Measurements from ENCODE around the gene MARK2.

Gene MARK2

DNA sequence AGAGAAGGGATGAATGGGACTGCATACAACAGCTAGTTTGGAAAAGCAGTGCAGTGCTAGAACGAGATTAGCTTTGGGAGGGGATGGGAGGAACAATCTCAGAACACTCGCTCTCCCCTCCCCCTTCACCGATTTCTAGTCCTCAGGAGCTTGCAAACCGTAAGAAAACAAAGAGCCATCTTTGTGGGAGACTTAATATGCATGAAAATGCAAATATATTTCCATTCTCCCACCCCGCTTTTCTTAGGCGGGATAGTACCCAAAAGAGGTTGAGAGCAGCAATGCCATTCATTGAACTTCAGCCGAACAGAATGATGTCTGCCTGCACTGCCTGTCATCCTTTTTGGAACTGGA lies 24.6 kb upstream of the MARK2 start:
- ChIA-PET POLR2A (no interaction called here), CTCF (interaction anchor here (1.3 kb wide), 1 partner anchor 12 kb away, joined by 3 read pairs; no protein-coding TSS in a partner anchor)
- Histone ChIP-seq H3K4me3 (ENCODE audit: control insufficient read depth in 1 of 7, extremely low read depth in 1 of 7, insufficient read depth in 4 of 7, low read depth in 2 of 7, low read length in 6 of 7) (peak overlapping the region; percentile 69 to 86 (median 80)), H3K27me3 (replicated peaks in 2 of 5; ENCODE audit: control insufficient read depth in 4 of 5, insufficient read depth in 5 of 5, low read length in 4 of 5) (no peaks in the 10 kb centered on the region), H3K9me3 (ENCODE audit: control extremely low read depth in 1 of 5, control insufficient read depth in 4 of 5, insufficient read depth in 2 of 5, low read depth in 1 of 5, low read length in 4 of 5) (no peaks in the 10 kb centered on the region), H3K27ac (ENCODE audit: insufficient read depth in 1 of 2, low read depth in 1 of 2, low read length in 2 of 2, poor library complexity in 1 of 2, severe bottlenecking in 2 of 2) (peak overlapping the region in 1 of 2 experiments; percentile 43), H3K36me3 (ENCODE audit: control insufficient read depth in 4 of 4, insufficient read depth in 4 of 4, low read length in 3 of 4) (peaks cover 9 to 32% (median 20%) of the 10 kb centered on the region in 4 experiments), H3K4me1 (ENCODE audit: control extremely low read depth in 1 of 4, control insufficient read depth in 4 of 4, insufficient read depth in 4 of 4, low read length in 3 of 4) (peaks cover 4 to 20% (median 15%) of the 10 kb centered on the region in 4 experiments)
- DNase-seq = peak in 1 of 3 donors; percentile 22
- 75% methylated on average over 3 of the region's 7 CpGs for WGBS (ENCODE audit: insufficient coverage)

GRCh38 chr11:63816166-63816565 lies 22.7 kb upstream of the MARK2 start:
- no peak overlapping the region for H3K27ac ChIP-seq (ENCODE audit: insufficient read depth in 1 of 2, low read depth in 1 of 2, low read length in 2 of 2, poor library complexity in 1 of 2, severe bottlenecking in 2 of 2)
- no peak overlapping the region for H3K4me3 ChIP-seq (ENCODE audit: control insufficient read depth in 1 of 7, extremely low read depth in 1 of 7, insufficient read depth in 4 of 7, low read depth in 2 of 7, low read length in 6 of 7)
- CTCF ChIA-PET = interaction anchor here (0.8 kb wide), 1 partner anchor 9 kb away, joined by 4 read pairs; no protein-coding TSS in a partner anchor
- no peaks in the 10 kb centered on the region for H3K27me3 ChIP-seq (replicated peaks in 2 of 5; ENCODE audit: control insufficient read depth in 4 of 5, insufficient read depth in 5 of 5, low read length in 4 of 5)
- POLR2A ChIA-PET = no interaction called here
- WGBS (ENCODE audit: insufficient coverage) = 95% methylated on average over 4 of the region's 6 CpGs
- peaks cover 17 to 44% (median 31%) of the 10 kb centered on the region in 4 experiments for H3K36me3 ChIP-seq (ENCODE audit: control insufficient read depth in 4 of 4, insufficient read depth in 4 of 4, low read length in 3 of 4)
- H3K4me1 ChIP-seq (ENCODE audit: control extremely low read depth in 1 of 4, control insufficient read depth in 4 of 4, insufficient read depth in 4 of 4, low read length in 3 of 4) = peaks cover 4 to 20% (median 15%) of the 10 kb centered on the region in 4 experiments
- no peak for DNase-seq
- H3K9me3 ChIP-seq (ENCODE audit: control extremely low read depth in 1 of 5, control insufficient read depth in 4 of 5, insufficient read depth in 2 of 5, low read depth in 1 of 5, low read length in 4 of 5) = no peaks in the 10 kb centered on the region

DNA sequence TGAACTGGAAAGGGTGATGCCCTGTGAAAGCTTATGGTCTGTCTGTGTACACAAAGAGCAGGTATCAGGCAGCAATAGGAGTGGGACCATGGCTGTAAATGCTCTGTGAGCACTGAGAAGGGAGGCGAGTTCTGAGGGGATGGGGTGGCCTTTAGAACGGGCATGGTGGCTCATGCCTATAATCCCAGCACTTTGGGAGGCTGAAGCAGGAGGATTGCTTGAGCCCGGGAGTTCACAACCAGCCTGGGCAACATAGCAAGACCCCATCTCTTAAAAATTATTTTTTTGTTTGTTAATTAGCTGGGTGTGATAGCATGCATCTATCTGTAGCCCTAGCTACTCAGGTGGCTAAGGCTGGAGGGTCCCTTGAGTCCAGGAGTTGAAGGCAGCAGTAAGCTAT lies 22.2 kb upstream of the MARK2 start:
- Histone ChIP-seq H3K36me3 (ENCODE audit: control insufficient read depth in 4 of 4, insufficient read depth in 4 of 4, low read length in 3 of 4) (peaks cover 17 to 50% (median 37%) of the 10 kb centered on the region in 4 experiments), H3K27ac (ENCODE audit: insufficient read depth in 1 of 2, low read depth in 1 of 2, low read length in 2 of 2, poor library complexity in 1 of 2, severe bottlenecking in 2 of 2) (no peak overlapping the region), H3K4me3 (ENCODE audit: control insufficient read depth in 1 of 7, extremely low read depth in 1 of 7, insufficient read depth in 4 of 7, low read depth in 2 of 7, low read length in 6 of 7) (no peak overlapping the region), H3K9me3 (ENCODE audit: control extremely low read depth in 1 of 5, control insufficient read depth in 4 of 5, insufficient read depth in 2 of 5, low read depth in 1 of 5, low read length in 4 of 5) (no peaks in the 10 kb centered on the region), H3K27me3 (replicated peaks in 2 of 5; ENCODE audit: control insufficient read depth in 4 of 5, insufficient read depth in 5 of 5, low read length in 4 of 5) (no peaks in the 10 kb centered on the region), H3K4me1 (ENCODE audit: control extremely low read depth in 1 of 4, control insufficient read depth in 4 of 4, insufficient read depth in 4 of 4, low read length in 3 of 4) (peaks cover 4 to 20% (median 15%) of the 10 kb centered on the region in 4 experiments)
- POLR2A ChIA-PET = no interaction called here
- CTCF ChIA-PET = interaction anchor here (0.8 kb wide), 1 partner anchor 8 kb away, joined by 4 read pairs; no protein-coding TSS in a partner anchor
- no peak for DNase-seq
- WGBS (ENCODE audit: insufficient coverage) = no CpG with 5 or more reads among the region's 3 CpGs

DNA sequence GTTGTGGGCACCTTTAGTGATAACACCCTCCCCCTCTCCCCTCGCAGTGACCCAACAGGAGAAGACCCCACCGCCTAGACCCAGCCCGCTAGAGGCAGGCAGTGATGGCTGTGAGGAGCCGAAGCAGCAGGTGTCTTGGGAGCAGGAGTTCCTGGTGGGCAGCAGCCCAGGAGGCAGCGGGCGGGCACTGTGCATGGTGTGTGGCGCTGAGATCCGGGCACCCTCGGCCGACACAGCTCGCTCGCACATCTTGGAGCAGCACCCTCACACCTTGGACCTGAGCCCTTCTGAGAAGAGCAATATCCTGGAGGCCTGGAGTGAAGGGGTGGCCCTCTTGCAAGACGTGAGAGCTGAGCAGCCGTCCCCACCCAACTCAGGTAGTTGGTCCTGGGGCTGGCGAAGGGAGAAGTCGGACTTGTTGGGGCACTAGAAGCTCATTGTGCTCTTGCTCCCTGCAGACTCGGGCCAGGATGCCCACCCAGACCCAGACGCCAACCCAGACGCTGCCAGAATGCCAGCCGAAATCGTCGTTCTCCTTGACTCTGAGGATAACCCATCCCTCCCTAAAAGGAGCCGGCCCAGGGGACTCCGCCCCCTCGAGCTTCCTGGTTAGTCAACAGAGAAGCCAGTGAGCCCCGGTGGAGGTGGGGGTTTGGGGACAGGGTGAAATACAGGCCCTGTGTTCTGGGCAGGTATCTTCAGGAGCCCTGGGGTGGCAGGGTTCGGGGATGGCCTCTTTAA lies 21.0 kb upstream of the MARK2 start:
- Histone ChIP-seq H3K27ac (ENCODE audit: insufficient read depth in 1 of 2, low read depth in 1 of 2, low read length in 2 of 2, poor library complexity in 1 of 2, severe bottlenecking in 2 of 2) (no peak overlapping the region), H3K27me3 (replicated peaks in 2 of 5; ENCODE audit: control insufficient read depth in 4 of 5, insufficient read depth in 5 of 5, low read length in 4 of 5) (no peaks in the 10 kb centered on the region), H3K4me1 (ENCODE audit: control extremely low read depth in 1 of 4, control insufficient read depth in 4 of 4, insufficient read depth in 4 of 4, low read length in 3 of 4) (peaks cover 4 to 15% (median 10%) of the 10 kb centered on the region in 4 experiments), H3K4me3 (ENCODE audit: control insufficient read depth in 1 of 7, extremely low read depth in 1 of 7, insufficient read depth in 4 of 7, low read depth in 2 of 7, low read length in 6 of 7) (no peak overlapping the region), H3K36me3 (ENCODE audit: control insufficient read depth in 4 of 4, insufficient read depth in 4 of 4, low read length in 3 of 4) (peaks cover 17 to 62% (median 45%) of the 10 kb centered on the region in 4 experiments), H3K9me3 (ENCODE audit: control extremely low read depth in 1 of 5, control insufficient read depth in 4 of 5, insufficient read depth in 2 of 5, low read depth in 1 of 5, low read length in 4 of 5) (no peaks in the 10 kb centered on the region)
- 96% methylated on average over 19 of the region's 27 CpGs for WGBS (ENCODE audit: insufficient coverage)
- ChIA-PET POLR2A (no interaction called here), CTCF (interaction anchor here (0.6 to 1.2 kb wide), 3 partner anchors 49 to 128 kb away, joined by 3 read pairs; partner anchors contain the start of gene ZFTA)
- no peak for DNase-seq

DNA sequence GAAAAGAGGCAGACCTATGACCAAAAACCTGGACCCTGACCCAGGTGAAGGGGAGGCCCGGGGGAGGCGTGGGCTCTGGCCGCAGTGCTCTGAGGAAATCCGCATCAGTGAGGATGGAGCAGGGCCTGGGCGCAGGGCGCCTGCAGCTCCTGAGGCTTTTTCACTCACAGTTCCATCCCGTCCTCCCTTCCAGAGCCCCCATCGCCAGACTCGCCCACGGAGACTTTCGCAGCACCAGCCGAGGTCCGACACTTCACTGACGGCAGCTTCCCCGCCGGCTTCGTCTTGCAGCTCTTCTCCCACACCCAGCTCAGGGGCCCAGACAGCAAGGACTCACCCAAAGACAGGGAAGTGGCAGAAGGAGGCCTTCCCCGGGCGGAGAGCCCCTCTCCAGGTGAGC lies 20.3 kb upstream of the MARK2 start:
- Histone ChIP-seq H3K36me3 (ENCODE audit: control insufficient read depth in 4 of 4, insufficient read depth in 4 of 4, low read length in 3 of 4) (peaks cover 19 to 67% (median 50%) of the 10 kb centered on the region in 4 experiments), H3K27me3 (replicated peaks in 2 of 5; ENCODE audit: control insufficient read depth in 4 of 5, insufficient read depth in 5 of 5, low read length in 4 of 5) (no peaks in the 10 kb centered on the region), H3K9me3 (ENCODE audit: control extremely low read depth in 1 of 5, control insufficient read depth in 4 of 5, insufficient read depth in 2 of 5, low read depth in 1 of 5, low read length in 4 of 5) (no peaks in the 10 kb centered on the region), H3K4me1 (ENCODE audit: control extremely low read depth in 1 of 4, control insufficient read depth in 4 of 4, insufficient read depth in 4 of 4, low read length in 3 of 4) (peaks cover 4 to 14% (median 8%) of the 10 kb centered on the region in 4 experiments), H3K27ac (ENCODE audit: insufficient read depth in 1 of 2, low read depth in 1 of 2, low read length in 2 of 2, poor library complexity in 1 of 2, severe bottlenecking in 2 of 2) (no peak overlapping the region), H3K4me3 (ENCODE audit: control insufficient read depth in 1 of 7, extremely low read depth in 1 of 7, insufficient read depth in 4 of 7, low read depth in 2 of 7, low read length in 6 of 7) (no peak overlapping the region)
- CTCF ChIA-PET = interaction anchor here (1.2 kb wide), 1 partner anchor 50 kb away, joined by 3 read pairs; the partner anchor contains the start of gene ZFTA
- POLR2A ChIA-PET = no interaction called here
- WGBS (ENCODE audit: insufficient coverage) = over 99% methylated on average over 19 of the region's 19 CpGs
- no peak for DNase-seq

DNA sequence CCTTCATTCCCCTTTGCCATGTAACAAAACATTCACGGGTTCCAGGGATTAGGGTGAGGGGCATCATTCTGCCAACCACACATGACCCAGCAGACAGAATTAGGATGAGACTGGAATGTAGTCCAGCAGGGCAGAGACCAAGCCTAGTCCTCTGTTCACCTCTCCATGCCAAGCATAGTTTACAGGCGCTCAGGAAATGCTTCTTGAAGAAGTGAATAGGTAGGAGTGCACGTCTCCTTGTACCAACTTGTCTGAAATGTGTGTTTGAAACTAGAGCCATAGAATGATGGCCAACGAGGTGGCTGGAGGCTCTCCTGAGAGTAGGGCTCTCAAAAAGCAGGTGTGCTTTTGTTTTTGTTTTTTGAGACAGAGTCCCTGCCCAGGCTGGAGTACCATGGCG lies 17.5 kb upstream of the MARK2 start:
- POLR2A ChIA-PET = no interaction called here
- Histone ChIP-seq H3K4me1 (ENCODE audit: control extremely low read depth in 1 of 4, control insufficient read depth in 4 of 4, insufficient read depth in 4 of 4, low read length in 3 of 4) (no peaks in the 10 kb centered on the region), H3K27ac (ENCODE audit: insufficient read depth in 1 of 2, low read depth in 1 of 2, low read length in 2 of 2, poor library complexity in 1 of 2, severe bottlenecking in 2 of 2) (no peak overlapping the region), H3K27me3 (replicated peaks in 2 of 5; ENCODE audit: control insufficient read depth in 4 of 5, insufficient read depth in 5 of 5, low read length in 4 of 5) (no peaks in the 10 kb centered on the region), H3K4me3 (ENCODE audit: control insufficient read depth in 1 of 7, extremely low read depth in 1 of 7, insufficient read depth in 4 of 7, low read depth in 2 of 7, low read length in 6 of 7) (no peak overlapping the region), H3K36me3 (ENCODE audit: control insufficient read depth in 4 of 4, insufficient read depth in 4 of 4, low read length in 3 of 4) (peaks cover 15 to 85% (median 68%) of the 10 kb centered on the region in 4 experiments), H3K9me3 (ENCODE audit: control extremely low read depth in 1 of 5, control insufficient read depth in 4 of 5, insufficient read depth in 2 of 5, low read depth in 1 of 5, low read length in 4 of 5) (no peaks in the 10 kb centered on the region)
- 95% methylated on average over 4 of the region's 5 CpGs for WGBS (ENCODE audit: insufficient coverage)
- no peak for DNase-seq
- CTCF ChIA-PET = interaction anchor here (0.6 to 2.7 kb wide), 4 partner anchors 8 to 273 kb away, joined by 3 to 8 read pairs (median 6); no protein-coding TSS in a partner anchor
